HG03432 (cell line): Measurements from ENCODE around the gene XDH.

Experiments
- ATAC-seq: cut with Tn5 transposase; IDR thresholded peaks from one replicate; pipeline ENCODE4 v1.9.1; 2021; ENCODE audit warnings: mild to moderate bottlenecking, moderate library complexity; ENCODE audit not compliant: unreplicated experiment

The XDH gene

GRCh38 chr2:31287654-31288053, 126.9 kb downstream of the XDH start:
- no peak for ATAC-seq

GRCh38 chr2:31286961-31287550, 127.5 kb downstream of the XDH start:
- ATAC-seq: no peak

- ATAC-seq: no peak
These were observed 128.3 kb downstream of the XDH start for GRCh38 chr2:31286230-31286629.
